HS-5 (cell line): ENCODE measurements around the gene ABCC4.
A peak's percentile ranks its signal among the peaks of the same experiment; 100 is the strongest.
"Not testable (repeated sequence)": the region's sequence is repeated elsewhere in the genome, so short reads cannot be mapped to it uniquely, and the experiment has no call there.

ENCODE experiments used
- DNase-seq: peaks from one replicate; pipeline ENCODE4 v3.0.0-alpha.2; 2012; ENCODE audit warnings: low read depth

The ABCC4 gene

GRCh38 chr13:95198606-95199005 is 102.6 kb downstream of the ABCC4 start:
- DNase-seq: not testable (repeated sequence)

GRCh38 chr13:95197548-95197947 is 103.7 kb downstream of the ABCC4 start:
- DNase-seq: no peak

- no peak for DNase-seq
These were observed 106.1 kb downstream of the ABCC4 start for GRCh38 chr13:95195146-95195545.

GRCh38 chr13:95193509-95194230 is 107.6 kb downstream of the ABCC4 start:
- no peak for DNase-seq

- DNase-seq: no peak
These were observed 108.3 kb downstream of the ABCC4 start for GRCh38 chr13:95192998-95193397.

- DNase-seq: not testable (repeated sequence)
These were observed 108.7 kb downstream of the ABCC4 start for GRCh38 chr13:95192564-95192945.

- peak; percentile 3 for DNase-seq
These were observed 109.3 kb downstream of the ABCC4 start for GRCh38 chr13:95191821-95192563.

GRCh38 chr13:95188128-95188527 is 113.1 kb downstream of the ABCC4 start:
- no peak for DNase-seq

GRCh38 chr13:95185851-95186250 is 115.4 kb downstream of the ABCC4 start:
- no peak for DNase-seq

GRCh38 chr13:95185311-95185710 is 115.9 kb downstream of the ABCC4 start:
- no peak for DNase-seq

- DNase-seq: no peak
These were observed 116.9 kb downstream of the ABCC4 start for GRCh38 chr13:95184317-95184716.

- no peak for DNase-seq
These were observed 118.5 kb downstream of the ABCC4 start for GRCh38 chr13:95182570-95183265.

GRCh38 chr13:95181586-95181985 is 119.7 kb downstream of the ABCC4 start:
- DNase-seq: no peak

GRCh38 chr13:95180513-95181245 is 120.6 kb downstream of the ABCC4 start:
- no peak for DNase-seq

- no peak for DNase-seq
These were observed 124.5 kb downstream of the ABCC4 start for GRCh38 chr13:95176611-95177259.

- DNase-seq: no peak
These were observed 126.7 kb downstream of the ABCC4 start for GRCh38 chr13:95174517-95174916.

- DNase-seq: no peak
These were observed 133.1 kb downstream of the ABCC4 start for GRCh38 chr13:95168191-95168590.

GRCh38 chr13:95167003-95167402 is 134.2 kb downstream of the ABCC4 start:
- DNase-seq: not testable (repeated sequence)

- no peak for DNase-seq
These were observed 136.4 kb downstream of the ABCC4 start for GRCh38 chr13:95164830-95165229.

GRCh38 chr13:95160112-95160906 is 140.9 kb downstream of the ABCC4 start:
- DNase-seq: no peak

- no peak for DNase-seq
These were observed 141.8 kb downstream of the ABCC4 start for GRCh38 chr13:95159458-95159857.
